Suppressor macrophage (primary cell): Measurements from ENCODE around the gene VEZF1.

Experiments
- DNase-seq, 4 experiments: peaks; one replicate each; pipeline ENCODE4 v3.0.0-alpha.2; 2020 to 2022

VEZF1 gene

GRCh38 chr17:57927048-57927723, 60.9 kb downstream of the VEZF1 start:
- DNase-seq: peak in 1 of 4 experiments; percentile 39

- no peak for DNase-seq
These were observed 61.4 kb downstream of the VEZF1 start for GRCh38 chr17:57926723-57927047.

GRCh38 chr17:57925361-57925990, 62.6 kb downstream of the VEZF1 start:
- DNase-seq: no peak

GRCh38 chr17:57924677-57925076, 63.4 kb downstream of the VEZF1 start:
- DNase-seq: no peak
